Stomach (tissue), 9 donors: ENCODE data around the gene SLC36A2. TPM values are rescaled to one million over a fixed set of nuclear protein-coding genes. Genes with fewer than 3 reads are reported as not detected.
"Not testable (repeated sequence)": the region's sequence is repeated elsewhere in the genome, so short reads cannot be mapped to it uniquely, and the experiment has no call there.

Experiments used
- DNase-seq, 2 donors: peaks; one replicate each; pipeline versions ENCODE4 v3.0.0 to v3.0.0-alpha.2; 2013 to 2019
- H3K27ac ChIP-seq, 5 donors: fragments of 200-600 bp in 4 of 5; sonication (generic) in 4 of 5; one replicate each; pipeline ENCODE4 v1.5.1; 2013 to 2019; ENCODE audit warnings: mild to moderate bottlenecking in 1 of 5, moderate library complexity in 1 of 5
- H3K27me3 ChIP-seq, 3 donors: fragments of 200-600 bp; sonication (generic); one replicate each; pipeline ENCODE4 v1.5.1; 2017 to 2019; ENCODE audit warnings: mixed run types in 1 of 3
- H3K36me3 ChIP-seq, 4 donors: fragments of 200-600 bp; sonication (generic); 1 replicate in 3 of 4; 2 replicates in 1 of 4; pipeline ENCODE4 v1.5.1; 2016 to 2019
- H3K4me1 ChIP-seq, 4 donors: fragments of 200-600 bp; sonication (generic); one replicate each; pipeline ENCODE4 v1.5.1; 2016 to 2019
- H3K4me3 ChIP-seq, 4 donors: fragments of 200-600 bp; sonication (generic) in 3 of 4; one replicate each; pipeline ENCODE4 v1.5.1; 2016 to 2019; ENCODE audit warnings: mild to moderate bottlenecking in 1 of 4
- H3K9me3 ChIP-seq, 4 donors: fragments of 200-600 bp; sonication (generic); one replicate each; pipeline ENCODE4 v1.5.1; 2016 to 2019
- EP300 ChIP-seq: sonication (generic); formaldehyde crosslinking; IDR thresholded peaks from one replicate; pipeline ENCODE4 v1.6.1; 2017; ENCODE audit warnings: antibody characterized with exemption
- POLR2A ChIP-seq, 4 donors: fragments of 450-650 bp; IDR thresholded peaks; one replicate each; pipeline ENCODE4 v1.6.1; 2016; ENCODE audit warnings: antibody characterized with exemption in 4 of 4, control low read depth in 2 of 4, mild to moderate bottlenecking in 1 of 4, moderate library complexity in 1 of 4
- POLR2AphosphoS5 ChIP-seq, 3 donors: sonication (generic); formaldehyde crosslinking; IDR thresholded peaks; one replicate each; pipeline ENCODE4 v1.6.1; 2016; ENCODE audit warnings: antibody characterized with exemption in 3 of 3
- WGBS, 5 donors: extraction: QIAGEN DNeasy Blood & Tissue Kit in 3 of 5; methylation state at CpG; one replicate each; pipeline versions ENCODE4 v1.1.5 to v1.1.7; 2013 to 2018; 5-methylcytosine and 5-hydroxymethylcytosine counted together
- intact Hi-C: fragments of 100-400 bp; cut with DNase I; formaldehyde crosslinking; loops from one replicate; pipeline ENCODE4 v1.15.1; 2023; ENCODE audit warnings: low total_unique reads
- polyA plus RNA-seq, 3 donors: library from polyadenylated mRNA; stranded (reverse); fragments of 200-250 nt; gene quantifications; one replicate each; pipeline ENCODE4 v1.2.3, GENCODE V29; 2013
- total RNA-seq, 5 donors: library from RNA; depleted of rRNA; stranded (reverse); fragments of >200 nt; gene quantifications; one replicate each; pipeline versions ENCODE4 v1.1.0 to v1.2.3, GENCODE V29; 2014 to 2016
- TF ChIP-seq, protein P1 (sequence below), 7 experiments: fragments of 450-650 bp in 4 of 7; fragments of 200-600 bp in 3 of 7; sonication (generic) in 3 of 7; IDR thresholded peaks; one replicate each; pipeline ENCODE4 v1.5.1; 2016 to 2019; ENCODE audit warnings: antibody characterized with exemption in 7 of 7, control low read depth in 2 of 7, mild to moderate bottlenecking in 1 of 7
- donor health status: healthy with polysubstance abuse.
- donor health status: Bipolar disorder and iron deficiency.
- donor health status: healthy.

The SLC36A2 gene
- total and polyA plus RNA-seq, 8 donors = not detected

- TF ChIP-seq POLR2A (IDR thresholded peaks at IDR 0.05) = no peak
- no peak for TF ChIP-seq EP300
- TF ChIP-seq, protein P1, sequence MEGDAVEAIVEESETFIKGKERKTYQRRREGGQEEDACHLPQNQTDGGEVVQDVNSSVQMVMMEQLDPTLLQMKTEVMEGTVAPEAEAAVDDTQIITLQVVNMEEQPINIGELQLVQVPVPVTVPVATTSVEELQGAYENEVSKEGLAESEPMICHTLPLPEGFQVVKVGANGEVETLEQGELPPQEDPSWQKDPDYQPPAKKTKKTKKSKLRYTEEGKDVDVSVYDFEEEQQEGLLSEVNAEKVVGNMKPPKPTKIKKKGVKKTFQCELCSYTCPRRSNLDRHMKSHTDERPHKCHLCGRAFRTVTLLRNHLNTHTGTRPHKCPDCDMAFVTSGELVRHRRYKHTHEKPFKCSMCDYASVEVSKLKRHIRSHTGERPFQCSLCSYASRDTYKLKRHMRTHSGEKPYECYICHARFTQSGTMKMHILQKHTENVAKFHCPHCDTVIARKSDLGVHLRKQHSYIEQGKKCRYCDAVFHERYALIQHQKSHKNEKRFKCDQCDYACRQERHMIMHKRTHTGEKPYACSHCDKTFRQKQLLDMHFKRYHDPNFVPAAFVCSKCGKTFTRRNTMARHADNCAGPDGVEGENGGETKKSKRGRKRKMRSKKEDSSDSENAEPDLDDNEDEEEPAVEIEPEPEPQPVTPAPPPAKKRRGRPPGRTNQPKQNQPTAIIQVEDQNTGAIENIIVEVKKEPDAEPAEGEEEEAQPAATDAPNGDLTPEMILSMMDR (IDR thresholded peaks at IDR 0.05) = no peak
- TF ChIP-seq POLR2AphosphoS5 (IDR thresholded peaks at IDR 0.05) = no peak
- H3K9me3 ChIP-seq = no peaks in the 10 kb centered on the region
- 82 to 91% (median 84%) methylated on average over 2 of the region's 2 CpGs for WGBS, 5 donors
- no peak overlapping the region for H3K4me3 ChIP-seq
- intact Hi-C loops = no loop called here
- H3K4me1 ChIP-seq = no peaks in the 10 kb centered on the region
- H3K27ac ChIP-seq = no peak overlapping the region
- no peaks in the 10 kb centered on the region for H3K36me3 ChIP-seq
- H3K27me3 ChIP-seq = peaks cover 0 to 2% (median 0%) of the 10 kb centered on the region in 3 donors
- no peak for DNase-seq
Observed at GRCh38 chr5:151382576-151382975, 35.2 kb upstream of the SLC36A2 start.

GRCh38 chr5:151381899-151382298 lies 34.5 kb upstream of the SLC36A2 start:
- Histone ChIP-seq H3K36me3 (no peaks in the 10 kb centered on the region), H3K27ac (no peak overlapping the region), H3K9me3 (no peaks in the 10 kb centered on the region), H3K4me1 (no peaks in the 10 kb centered on the region), H3K27me3 (no peaks in the 10 kb centered on the region), H3K4me3 (no peak overlapping the region)
- intact Hi-C loops = no loop called here
- DNase-seq = no peak
- TF ChIP-seq, protein P1 (IDR thresholded peaks at IDR 0.05) = no peak
- TF ChIP-seq EP300 = no peak
- no peak for TF ChIP-seq POLR2A (IDR thresholded peaks at IDR 0.05)
- TF ChIP-seq POLR2AphosphoS5 (IDR thresholded peaks at IDR 0.05) = no peak
- WGBS, 5 donors = 87 to 90% (median 88%) methylated on average over 5 to 6 of the region's 6 CpGs

DNA sequence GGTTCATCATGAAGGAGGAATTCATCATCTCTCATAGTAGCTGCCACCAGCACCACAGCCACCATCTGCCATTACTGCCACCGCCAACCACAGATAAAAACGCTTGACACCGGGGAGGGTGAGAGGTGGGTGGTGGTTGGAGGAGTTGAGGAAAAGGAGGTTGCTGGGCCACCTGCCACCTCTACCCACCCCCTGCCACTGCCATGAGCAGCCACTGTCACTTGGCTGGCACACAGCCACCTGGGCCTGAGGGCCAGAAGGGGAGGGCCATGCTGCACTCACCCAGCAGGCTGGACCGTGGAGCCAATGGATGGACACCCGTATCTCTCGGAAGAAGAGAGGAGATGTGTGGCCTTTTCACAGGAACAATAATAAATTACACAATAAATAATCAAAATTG lies 31.3 kb upstream of the SLC36A2 start:
- Histone ChIP-seq H3K4me3 (no peak overlapping the region), H3K9me3 (no peaks in the 10 kb centered on the region), H3K36me3 (no peaks in the 10 kb centered on the region), H3K4me1 (no peaks in the 10 kb centered on the region), H3K27me3 (no peaks in the 10 kb centered on the region), H3K27ac (no peak overlapping the region)
- DNase-seq = no peak
- WGBS, 5 donors = 87 to 98% (median 95%) methylated on average over 6 of the region's 6 CpGs
- intact Hi-C loops = no loop called here
- TF ChIP-seq POLR2A (IDR thresholded peaks at IDR 0.05) (no peak), EP300 (no peak), POLR2AphosphoS5 (IDR thresholded peaks at IDR 0.05) (no peak)
- TF ChIP-seq, protein P1 (IDR thresholded peaks at IDR 0.05) = no peak

GRCh38 chr5:151374539-151374938 lies 27.2 kb upstream of the SLC36A2 start:
- DNase-seq = no peak
- Histone ChIP-seq H3K4me3 (no peak overlapping the region), H3K36me3 (no peaks in the 10 kb centered on the region), H3K27ac (no peak overlapping the region), H3K9me3 (no peaks in the 10 kb centered on the region), H3K4me1 (no peaks in the 10 kb centered on the region), H3K27me3 (no peaks in the 10 kb centered on the region)
- TF ChIP-seq EP300 = no peak
- TF ChIP-seq, protein P1 (IDR thresholded peaks at IDR 0.05) = no peak
- TF ChIP-seq POLR2A (IDR thresholded peaks at IDR 0.05) = no peak
- no peak for TF ChIP-seq POLR2AphosphoS5 (IDR thresholded peaks at IDR 0.05)
- intact Hi-C loops = no loop called here
- WGBS, 5 donors = 0 to 84% (median 65%) methylated on average over 1 of the region's 1 CpG

DNA sequence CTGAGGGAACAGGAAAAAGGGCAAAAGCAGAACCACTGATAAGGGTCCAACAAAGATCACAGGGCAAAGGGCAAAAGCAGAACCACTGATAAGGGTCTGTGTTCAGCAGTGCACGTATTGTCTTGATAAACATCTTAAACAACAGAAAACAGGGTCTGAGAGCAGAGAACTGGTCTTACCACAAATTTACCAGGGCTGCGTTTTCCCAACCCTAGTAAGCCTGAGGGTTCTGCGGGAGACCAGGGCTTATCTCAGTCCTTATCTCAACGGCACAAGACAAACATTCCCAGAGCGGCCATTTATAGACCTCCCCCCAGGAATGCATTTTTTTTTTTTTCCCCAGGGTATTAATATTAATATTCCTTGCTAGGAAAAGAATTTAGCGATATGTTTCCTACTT lies 19.7 kb upstream of the SLC36A2 start:
- H3K36me3 ChIP-seq, H3K4me3 ChIP-seq, DNase-seq, H3K4me1 ChIP-seq, intact Hi-C loops, H3K27ac ChIP-seq, H3K27me3 ChIP-seq: not testable (repeated sequence)
- H3K9me3 ChIP-seq = peaks cover 3 to 52% (median 49%) of the 10 kb centered on the region in 4 donors
- 39 to 58% (median 49%) methylated on average over 6 of the region's 6 CpGs for WGBS, 5 donors
